Aorta (tissue), 5 donors: ENCODE results near the gene TNFRSF1A. TPM values are rescaled to one million over a fixed set of nuclear protein-coding genes. Genes with fewer than 3 reads are reported as not detected.
A peak's percentile ranks its signal among the peaks of the same experiment; 100 is the strongest.

ENCODE experiments used
- ATAC-seq: fragments of 200-7000 bp; cut with Tn5 transposase; one replicate; pipeline ENCODE4 v1.9.1; 2022; ENCODE audit warnings: moderate library complexity; ENCODE audit not compliant: low FRiP score
- DNase-seq, 2 donors: peaks; one replicate each; pipeline ENCODE4 v3.0.0-alpha.2; 2020
- H3K27ac ChIP-seq, 2 donors: one replicate each; pipeline ENCODE4 v1.5.1; 2013; ENCODE audit warnings: low read length in 2 of 2, mild to moderate bottlenecking in 2 of 2, moderate library complexity in 2 of 2, control low read depth in 1 of 2, inconsistent platforms in 1 of 2, low read depth in 1 of 2
- H3K27me3 ChIP-seq, 2 donors: one replicate each; pipeline ENCODE4 v1.6.1; 2013; ENCODE audit warnings: control low read depth in 1 of 2, low read length in 1 of 2, mild to moderate bottlenecking in 1 of 2, moderate library complexity in 1 of 2; ENCODE audit not compliant: insufficient read depth in 2 of 2, control insufficient read depth in 1 of 2
- H3K36me3 ChIP-seq, 2 donors: one replicate each; pipeline ENCODE4 v1.6.1; 2013; ENCODE audit warnings: control low read depth in 1 of 2, low read length in 1 of 2, mild to moderate bottlenecking in 1 of 2; ENCODE audit not compliant: insufficient read depth in 2 of 2, control insufficient read depth in 1 of 2
- H3K4me1 ChIP-seq, 2 donors: one replicate each; pipeline ENCODE4 v1.6.1; 2013; ENCODE audit warnings: low read length in 2 of 2, control low read depth in 1 of 2, mild to moderate bottlenecking in 1 of 2, moderate library complexity in 1 of 2; ENCODE audit not compliant: insufficient read depth in 2 of 2, control insufficient read depth in 1 of 2
- H3K4me3 ChIP-seq, 2 donors: one replicate each; pipeline ENCODE4 v1.5.1; 2013; ENCODE audit warnings: low read length in 2 of 2, control low read depth in 1 of 2, mild to moderate bottlenecking in 1 of 2
- H3K9me3 ChIP-seq: one replicate; pipeline ENCODE4 v1.6.1; 2013; ENCODE audit warnings: mild to moderate bottlenecking, low read length; ENCODE audit not compliant: control insufficient read depth
- WGBS, 2 donors: extraction: QIAGEN DNeasy Blood & Tissue Kit; methylation state at CpG; one replicate each; pipeline ENCODE4 v1.1.7; 2013; 5-methylcytosine and 5-hydroxymethylcytosine counted together
- intact Hi-C, 2 donors: fragments of 100-400 bp; cut with DNase I; formaldehyde crosslinking; loops; one replicate each; pipeline versions ENCODE4 v1.14.2 to v1.15.0; 2022
- polyA plus RNA-seq, 2 donors: library from polyadenylated mRNA; stranded (reverse); fragments of 200-250 nt; gene quantifications; one replicate each; pipeline ENCODE4 v1.2.3, GENCODE V29; 2013
- total RNA-seq, 2 donors: library from RNA; stranded (reverse); fragmentation: NEBNext Ultra II Directional; extraction: Animal tissue kit (Norgen Biotek cat#: 25700); gene quantifications; one replicate each; pipeline ENCODE4 v1.2.1, GENCODE V29; 2021
- donor health status: healthy with polysubstance abuse.
- donor health status: Bipolar disorder and iron deficiency.
- donor health status: DM: no; HTN: no; CAD: no.
- donor health status: DM: no; HTN: no; CAD: no.
- donor health status: DM: yes; HTN: yes; CAD: no.

Gene TNFRSF1A
- total and polyA plus RNA-seq, 4 donors: 36.9 to 236 (median 151) TPM

- DNase-seq (peak; percentile 2 to 8), ATAC-seq (no peak)
- H3K36me3 ChIP-seq: no peaks in the 10 kb centered on the region
- no peak overlapping the region for H3K4me3 ChIP-seq
- H3K4me1 ChIP-seq: no peaks in the 10 kb centered on the region
- no peaks in the 10 kb centered on the region for H3K9me3 ChIP-seq
- no peaks in the 10 kb centered on the region for H3K27me3 ChIP-seq
- WGBS, 2 donors: 59 to 74% methylated on average over 3 of the region's 3 CpGs
- no peak overlapping the region for H3K27ac ChIP-seq
- intact Hi-C loops: no loop called here
Measured at GRCh38 chr12:6362403-6362802, 20.5 kb upstream of the TNFRSF1A start.

GRCh38 chr12:6361834-6362233 is 20.0 kb upstream of the TNFRSF1A start:
- DNase-seq: peak; percentile 84
- peak; percentile 13 for ATAC-seq
- no peaks in the 10 kb centered on the region for H3K36me3 ChIP-seq
- intact Hi-C loops: no loop called here
- no peak overlapping the region for H3K4me3 ChIP-seq
- no peaks in the 10 kb centered on the region for H3K27me3 ChIP-seq
- H3K9me3 ChIP-seq: no peaks in the 10 kb centered on the region
- no peaks in the 10 kb centered on the region for H3K4me1 ChIP-seq
- no peak overlapping the region for H3K27ac ChIP-seq
- WGBS, 2 donors: 86 to 92% methylated on average over 14 of the region's 14 CpGs

- Histone ChIP-seq H3K4me1 (no peaks in the 10 kb centered on the region), H3K36me3 (no peaks in the 10 kb centered on the region), H3K27me3 (no peaks in the 10 kb centered on the region), H3K27ac (no peak overlapping the region), H3K4me3 (no peak overlapping the region), H3K9me3 (no peaks in the 10 kb centered on the region)
- intact Hi-C loops: no loop called here
- DNase-seq (no peak), ATAC-seq (no peak)
- WGBS, 2 donors: 75 to 76% methylated on average over 11 of the region's 11 CpGs
Measured at GRCh38 chr12:6360578-6361490, 19.0 kb upstream of the TNFRSF1A start.

GRCh38 chr12:6360080-6360571 is 18.2 kb upstream of the TNFRSF1A start:
- no peaks in the 10 kb centered on the region for H3K9me3 ChIP-seq
- no peak for DNase-seq
- no peaks in the 10 kb centered on the region for H3K36me3 ChIP-seq
- H3K4me1 ChIP-seq: no peaks in the 10 kb centered on the region
- no peaks in the 10 kb centered on the region for H3K27me3 ChIP-seq
- H3K4me3 ChIP-seq: no peak overlapping the region
- intact Hi-C loops: no loop called here
- no peak overlapping the region for H3K27ac ChIP-seq
- ATAC-seq: no peak
- WGBS, 2 donors: 88 to 91% methylated on average over 7 of the region's 7 CpGs

- no peak overlapping the region for H3K4me3 ChIP-seq
- DNase-seq (no peak), ATAC-seq (no peak)
- no peaks in the 10 kb centered on the region for H3K4me1 ChIP-seq
- H3K27ac ChIP-seq: no peak overlapping the region
- H3K9me3 ChIP-seq: no peaks in the 10 kb centered on the region
- no peaks in the 10 kb centered on the region for H3K36me3 ChIP-seq
- intact Hi-C loops: no loop called here
- H3K27me3 ChIP-seq: no peaks in the 10 kb centered on the region
- 71 to 86% methylated on average over 1 of the region's 1 CpG for WGBS, 2 donors
Measured at GRCh38 chr12:6358881-6359280, 17.0 kb upstream of the TNFRSF1A start.

- intact Hi-C loops: no loop called here
- H3K4me3 ChIP-seq: no peak overlapping the region
- DNase-seq: no peak
- no peaks in the 10 kb centered on the region for H3K36me3 ChIP-seq
- no peaks in the 10 kb centered on the region for H3K27me3 ChIP-seq
- no peak overlapping the region for H3K27ac ChIP-seq
- H3K4me1 ChIP-seq: no peaks in the 10 kb centered on the region
- WGBS, 2 donors: 90 to 92% methylated on average over 5 of the region's 5 CpGs
- no peak for ATAC-seq
- H3K9me3 ChIP-seq: no peaks in the 10 kb centered on the region
Measured at GRCh38 chr12:6356374-6356820, 14.5 kb upstream of the TNFRSF1A start.

DNA sequence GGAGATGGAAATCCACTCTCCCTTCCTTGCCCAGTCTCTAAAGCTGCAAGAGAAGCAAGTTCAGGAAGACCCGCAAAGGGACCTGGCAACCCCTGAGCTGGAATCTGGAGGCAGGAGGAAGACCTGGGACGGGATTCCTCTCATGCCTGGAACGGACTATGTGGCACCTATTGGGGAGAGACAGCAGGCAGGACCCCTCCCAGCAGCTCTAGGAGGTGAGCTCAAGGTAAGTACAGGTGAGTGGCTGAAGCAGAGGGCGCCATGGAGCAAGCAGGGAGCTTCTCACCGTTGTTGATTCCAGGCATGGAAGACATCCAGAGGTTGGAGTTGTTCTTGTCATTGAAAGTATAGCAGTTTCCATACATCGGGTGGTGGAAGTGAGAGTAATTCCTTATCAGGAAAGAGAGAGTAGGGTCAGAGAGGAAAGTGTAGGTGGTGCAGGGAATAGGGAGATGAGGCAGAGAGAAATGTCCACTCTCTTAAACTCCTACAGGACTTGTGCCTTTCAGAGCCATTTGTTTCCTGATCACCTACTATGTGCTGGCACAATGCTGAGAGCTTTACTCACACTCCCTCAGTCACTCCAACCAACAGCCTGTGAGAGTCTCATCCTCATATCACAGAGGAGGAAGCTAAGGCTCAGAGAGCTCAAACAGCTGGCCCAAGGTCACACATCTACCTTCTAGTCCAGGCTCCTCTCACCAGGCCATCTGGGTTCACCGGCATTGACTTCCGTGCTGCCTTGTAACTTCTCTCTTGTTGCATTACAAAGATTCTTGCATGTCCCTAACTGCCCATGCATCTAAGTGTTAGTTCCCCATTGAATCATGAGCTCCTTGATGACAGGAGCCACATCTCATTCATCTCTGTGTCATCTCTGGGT is 13.9 kb upstream of the TNFRSF1A start:
- H3K9me3 ChIP-seq: no peaks in the 10 kb centered on the region
- H3K4me3 ChIP-seq: no peak overlapping the region
- H3K27ac ChIP-seq: no peak overlapping the region
- H3K4me1 ChIP-seq: no peaks in the 10 kb centered on the region
- intact Hi-C loops: no loop called here
- 76 to 83% methylated on average over 8 of the region's 8 CpGs for WGBS, 2 donors
- H3K27me3 ChIP-seq: no peaks in the 10 kb centered on the region
- ATAC-seq (no peak), DNase-seq (no peak)
- no peaks in the 10 kb centered on the region for H3K36me3 ChIP-seq

DNA sequence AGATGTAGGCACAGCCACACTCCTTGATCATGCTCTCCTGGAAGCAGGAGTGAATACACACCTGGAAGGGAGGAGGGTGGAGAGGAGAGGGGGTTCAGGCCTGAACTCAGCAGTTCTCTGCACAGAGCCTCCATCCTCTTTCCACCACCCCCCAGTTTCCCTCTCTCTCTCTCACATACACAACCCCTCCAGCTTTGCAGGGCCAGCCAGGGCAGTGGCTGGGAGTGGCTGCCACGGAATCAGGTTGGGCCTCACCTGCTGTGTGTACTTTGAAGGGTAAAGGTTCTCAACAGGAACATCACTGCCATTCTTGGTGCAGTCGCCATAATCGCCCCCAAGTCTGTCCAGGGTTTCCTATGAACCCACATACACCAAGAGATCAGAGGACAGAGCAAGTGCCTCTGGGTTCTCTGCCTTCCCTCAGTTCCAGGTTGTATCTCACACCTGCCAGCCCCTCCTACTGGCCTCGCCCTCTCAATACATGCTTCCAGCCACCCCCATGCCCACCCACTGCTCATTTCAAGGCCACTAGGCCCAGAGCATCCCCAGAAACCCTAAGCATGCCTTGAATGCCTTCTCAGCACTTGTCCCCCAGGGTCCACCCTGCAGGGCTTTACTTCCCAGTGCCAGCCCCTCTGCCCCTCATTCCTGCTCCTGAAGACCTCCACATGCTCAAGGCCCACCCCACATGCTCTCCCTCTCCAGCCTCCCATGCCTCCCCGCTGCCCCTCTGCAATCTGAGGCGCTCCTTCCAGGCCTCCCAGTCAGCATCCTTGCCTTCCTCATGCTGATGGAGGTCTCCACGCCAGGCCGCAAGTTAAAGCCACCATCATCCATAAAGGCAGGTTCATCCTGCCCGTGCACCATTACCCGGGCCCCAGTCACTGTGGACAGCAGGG is 12.9 kb upstream of the TNFRSF1A start:
- WGBS, 2 donors: 94 to 97% methylated on average over 10 of the region's 10 CpGs
- Histone ChIP-seq H3K36me3 (no peaks in the 10 kb centered on the region), H3K27me3 (no peaks in the 10 kb centered on the region), H3K27ac (no peak overlapping the region), H3K4me3 (no peak overlapping the region), H3K4me1 (no peaks in the 10 kb centered on the region), H3K9me3 (no peaks in the 10 kb centered on the region)
- no peak for DNase-seq
- intact Hi-C loops: no loop called here
- ATAC-seq: no peak
